ENCODE measurements around the gene XBP1. TPM values are rescaled to one million over a fixed set of nuclear protein-coding genes. Genes with fewer than 3 reads are reported as not detected.

The XBP1 gene
- total and polyA plus RNA-seq, 2 experiments from 2014 or later = 95.1 to 195 TPM

DNA sequence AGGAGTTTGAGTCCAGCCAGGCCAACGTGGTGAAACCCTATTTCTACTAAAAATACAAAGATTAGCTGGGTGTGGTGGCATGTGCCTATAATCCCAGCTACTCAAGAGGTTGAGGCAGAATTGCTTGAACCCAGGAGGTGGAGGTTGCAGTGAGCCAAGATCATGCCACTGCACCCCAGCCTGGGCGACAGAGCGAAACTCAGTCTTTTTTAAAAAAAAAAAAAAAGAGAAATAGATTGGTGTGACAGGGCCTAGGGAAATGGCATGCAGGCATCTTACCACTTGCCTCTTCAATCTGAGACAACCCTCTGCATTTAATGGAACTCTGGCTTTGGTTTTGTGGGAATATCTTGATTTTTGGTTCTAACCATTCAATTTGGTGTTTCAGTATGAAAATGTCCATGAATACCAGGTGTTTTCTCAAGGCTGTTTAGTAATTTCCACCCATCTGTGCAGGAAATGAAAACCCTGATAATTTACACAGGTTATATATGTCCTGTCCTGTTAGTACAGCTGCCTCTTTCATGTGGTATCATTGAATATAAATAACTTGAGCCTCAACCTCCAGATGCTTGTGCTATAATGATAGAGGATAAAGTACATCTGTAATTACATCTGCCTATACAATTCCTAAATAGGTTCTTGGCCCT lies 8.4 kb downstream of the XBP1 start:
- Histone ChIP-seq H3F3A (replicated peaks; ENCODE audit: low read depth) (peaks cover 54% of the 10 kb centered on the region), H3K79me2 (replicated peaks; ENCODE audit: insufficient read depth) (peaks cover 16% of the 10 kb centered on the region), H2AFZ (no peak overlapping the region), H3K36me3 (ENCODE audit: insufficient read depth) (peaks cover 37% of the 10 kb centered on the region), H3K27me3 (ENCODE audit: insufficient read depth) (no peaks in the 10 kb centered on the region), H4K20me1 (replicated peaks; ENCODE audit: insufficient read depth) (peaks cover 33% of the 10 kb centered on the region), H3K4me3 (no peak overlapping the region), H3K9me2 (ENCODE audit: insufficient read depth) (no peaks in the 10 kb centered on the region), H3K4me1 (ENCODE audit: insufficient read depth) (no peaks in the 10 kb centered on the region), H3K27ac (ENCODE audit: low read depth) (peak overlapping the region; percentile 77; the same call in 1 of the 2 replicates), H3K4me2 (no peak overlapping the region)
- Mint-ChIP-seq H3K27me3 (ENCODE audit: insufficient read depth, low read depth, poor library complexity) (peaks cover 11% of the 10 kb centered on the region), H3K4me1 (no peaks in the 10 kb centered on the region), H3K9me3 (no peaks in the 10 kb centered on the region), H3K27ac (no peak overlapping the region), H3K4me3 (no peak overlapping the region), H3K36me3 (ENCODE audit: low read depth) (peaks cover 58% of the 10 kb centered on the region)
- TF ChIP-seq, protein P1, sequence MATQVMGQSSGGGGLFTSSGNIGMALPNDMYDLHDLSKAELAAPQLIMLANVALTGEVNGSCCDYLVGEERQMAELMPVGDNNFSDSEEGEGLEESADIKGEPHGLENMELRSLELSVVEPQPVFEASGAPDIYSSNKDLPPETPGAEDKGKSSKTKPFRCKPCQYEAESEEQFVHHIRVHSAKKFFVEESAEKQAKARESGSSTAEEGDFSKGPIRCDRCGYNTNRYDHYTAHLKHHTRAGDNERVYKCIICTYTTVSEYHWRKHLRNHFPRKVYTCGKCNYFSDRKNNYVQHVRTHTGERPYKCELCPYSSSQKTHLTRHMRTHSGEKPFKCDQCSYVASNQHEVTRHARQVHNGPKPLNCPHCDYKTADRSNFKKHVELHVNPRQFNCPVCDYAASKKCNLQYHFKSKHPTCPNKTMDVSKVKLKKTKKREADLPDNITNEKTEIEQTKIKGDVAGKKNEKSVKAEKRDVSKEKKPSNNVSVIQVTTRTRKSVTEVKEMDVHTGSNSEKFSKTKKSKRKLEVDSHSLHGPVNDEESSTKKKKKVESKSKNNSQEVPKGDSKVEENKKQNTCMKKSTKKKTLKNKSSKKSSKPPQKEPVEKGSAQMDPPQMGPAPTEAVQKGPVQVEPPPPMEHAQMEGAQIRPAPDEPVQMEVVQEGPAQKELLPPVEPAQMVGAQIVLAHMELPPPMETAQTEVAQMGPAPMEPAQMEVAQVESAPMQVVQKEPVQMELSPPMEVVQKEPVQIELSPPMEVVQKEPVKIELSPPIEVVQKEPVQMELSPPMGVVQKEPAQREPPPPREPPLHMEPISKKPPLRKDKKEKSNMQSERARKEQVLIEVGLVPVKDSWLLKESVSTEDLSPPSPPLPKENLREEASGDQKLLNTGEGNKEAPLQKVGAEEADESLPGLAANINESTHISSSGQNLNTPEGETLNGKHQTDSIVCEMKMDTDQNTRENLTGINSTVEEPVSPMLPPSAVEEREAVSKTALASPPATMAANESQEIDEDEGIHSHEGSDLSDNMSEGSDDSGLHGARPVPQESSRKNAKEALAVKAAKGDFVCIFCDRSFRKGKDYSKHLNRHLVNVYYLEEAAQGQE (IDR thresholded peaks at IDR 0.05; ENCODE audit: unreplicated experiment) = no peak
- TF ChIP-seq NANOG (IDR thresholded peaks at IDR 0.05; ENCODE audit: borderline replicate concordance) (no peak), ETS1 (IDR thresholded peaks at IDR 0.05) (no peak), POLR2AphosphoS5 (IDR thresholded peaks at IDR 0.05; ENCODE audit: low read depth) (no peak), STAT1 (IDR thresholded peaks at IDR 0.05; ENCODE audit: unreplicated experiment) (no peak), CREB1 (CRISPR knock-in tag; IDR thresholded peaks at IDR 0.05; ENCODE audit: low read depth) (no peak), EZH2phosphoT487 (IDR thresholded peaks at IDR 0.05; ENCODE audit: unreplicated experiment) (no peak), JUNB (IDR thresholded peaks at IDR 0.05; ENCODE audit: unreplicated experiment) (no peak), ZNF114 (CRISPR knock-in tag; IDR thresholded peaks at IDR 0.05) (no peak), ZNF331 (CRISPR knock-in tag; IDR thresholded peaks at IDR 0.05; ENCODE audit: low read depth) (no peak), EZH2 (IDR thresholded peaks at IDR 0.05; ENCODE audit: low read depth, unreplicated experiment) (no peak)
- TF ChIP-seq, protein P2, sequence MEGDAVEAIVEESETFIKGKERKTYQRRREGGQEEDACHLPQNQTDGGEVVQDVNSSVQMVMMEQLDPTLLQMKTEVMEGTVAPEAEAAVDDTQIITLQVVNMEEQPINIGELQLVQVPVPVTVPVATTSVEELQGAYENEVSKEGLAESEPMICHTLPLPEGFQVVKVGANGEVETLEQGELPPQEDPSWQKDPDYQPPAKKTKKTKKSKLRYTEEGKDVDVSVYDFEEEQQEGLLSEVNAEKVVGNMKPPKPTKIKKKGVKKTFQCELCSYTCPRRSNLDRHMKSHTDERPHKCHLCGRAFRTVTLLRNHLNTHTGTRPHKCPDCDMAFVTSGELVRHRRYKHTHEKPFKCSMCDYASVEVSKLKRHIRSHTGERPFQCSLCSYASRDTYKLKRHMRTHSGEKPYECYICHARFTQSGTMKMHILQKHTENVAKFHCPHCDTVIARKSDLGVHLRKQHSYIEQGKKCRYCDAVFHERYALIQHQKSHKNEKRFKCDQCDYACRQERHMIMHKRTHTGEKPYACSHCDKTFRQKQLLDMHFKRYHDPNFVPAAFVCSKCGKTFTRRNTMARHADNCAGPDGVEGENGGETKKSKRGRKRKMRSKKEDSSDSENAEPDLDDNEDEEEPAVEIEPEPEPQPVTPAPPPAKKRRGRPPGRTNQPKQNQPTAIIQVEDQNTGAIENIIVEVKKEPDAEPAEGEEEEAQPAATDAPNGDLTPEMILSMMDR (conservative IDR thresholded peaks at IDR 0.05; ENCODE audit: low read depth in 2 of 2) = no peak
- TF ChIP-seq, protein P3, sequence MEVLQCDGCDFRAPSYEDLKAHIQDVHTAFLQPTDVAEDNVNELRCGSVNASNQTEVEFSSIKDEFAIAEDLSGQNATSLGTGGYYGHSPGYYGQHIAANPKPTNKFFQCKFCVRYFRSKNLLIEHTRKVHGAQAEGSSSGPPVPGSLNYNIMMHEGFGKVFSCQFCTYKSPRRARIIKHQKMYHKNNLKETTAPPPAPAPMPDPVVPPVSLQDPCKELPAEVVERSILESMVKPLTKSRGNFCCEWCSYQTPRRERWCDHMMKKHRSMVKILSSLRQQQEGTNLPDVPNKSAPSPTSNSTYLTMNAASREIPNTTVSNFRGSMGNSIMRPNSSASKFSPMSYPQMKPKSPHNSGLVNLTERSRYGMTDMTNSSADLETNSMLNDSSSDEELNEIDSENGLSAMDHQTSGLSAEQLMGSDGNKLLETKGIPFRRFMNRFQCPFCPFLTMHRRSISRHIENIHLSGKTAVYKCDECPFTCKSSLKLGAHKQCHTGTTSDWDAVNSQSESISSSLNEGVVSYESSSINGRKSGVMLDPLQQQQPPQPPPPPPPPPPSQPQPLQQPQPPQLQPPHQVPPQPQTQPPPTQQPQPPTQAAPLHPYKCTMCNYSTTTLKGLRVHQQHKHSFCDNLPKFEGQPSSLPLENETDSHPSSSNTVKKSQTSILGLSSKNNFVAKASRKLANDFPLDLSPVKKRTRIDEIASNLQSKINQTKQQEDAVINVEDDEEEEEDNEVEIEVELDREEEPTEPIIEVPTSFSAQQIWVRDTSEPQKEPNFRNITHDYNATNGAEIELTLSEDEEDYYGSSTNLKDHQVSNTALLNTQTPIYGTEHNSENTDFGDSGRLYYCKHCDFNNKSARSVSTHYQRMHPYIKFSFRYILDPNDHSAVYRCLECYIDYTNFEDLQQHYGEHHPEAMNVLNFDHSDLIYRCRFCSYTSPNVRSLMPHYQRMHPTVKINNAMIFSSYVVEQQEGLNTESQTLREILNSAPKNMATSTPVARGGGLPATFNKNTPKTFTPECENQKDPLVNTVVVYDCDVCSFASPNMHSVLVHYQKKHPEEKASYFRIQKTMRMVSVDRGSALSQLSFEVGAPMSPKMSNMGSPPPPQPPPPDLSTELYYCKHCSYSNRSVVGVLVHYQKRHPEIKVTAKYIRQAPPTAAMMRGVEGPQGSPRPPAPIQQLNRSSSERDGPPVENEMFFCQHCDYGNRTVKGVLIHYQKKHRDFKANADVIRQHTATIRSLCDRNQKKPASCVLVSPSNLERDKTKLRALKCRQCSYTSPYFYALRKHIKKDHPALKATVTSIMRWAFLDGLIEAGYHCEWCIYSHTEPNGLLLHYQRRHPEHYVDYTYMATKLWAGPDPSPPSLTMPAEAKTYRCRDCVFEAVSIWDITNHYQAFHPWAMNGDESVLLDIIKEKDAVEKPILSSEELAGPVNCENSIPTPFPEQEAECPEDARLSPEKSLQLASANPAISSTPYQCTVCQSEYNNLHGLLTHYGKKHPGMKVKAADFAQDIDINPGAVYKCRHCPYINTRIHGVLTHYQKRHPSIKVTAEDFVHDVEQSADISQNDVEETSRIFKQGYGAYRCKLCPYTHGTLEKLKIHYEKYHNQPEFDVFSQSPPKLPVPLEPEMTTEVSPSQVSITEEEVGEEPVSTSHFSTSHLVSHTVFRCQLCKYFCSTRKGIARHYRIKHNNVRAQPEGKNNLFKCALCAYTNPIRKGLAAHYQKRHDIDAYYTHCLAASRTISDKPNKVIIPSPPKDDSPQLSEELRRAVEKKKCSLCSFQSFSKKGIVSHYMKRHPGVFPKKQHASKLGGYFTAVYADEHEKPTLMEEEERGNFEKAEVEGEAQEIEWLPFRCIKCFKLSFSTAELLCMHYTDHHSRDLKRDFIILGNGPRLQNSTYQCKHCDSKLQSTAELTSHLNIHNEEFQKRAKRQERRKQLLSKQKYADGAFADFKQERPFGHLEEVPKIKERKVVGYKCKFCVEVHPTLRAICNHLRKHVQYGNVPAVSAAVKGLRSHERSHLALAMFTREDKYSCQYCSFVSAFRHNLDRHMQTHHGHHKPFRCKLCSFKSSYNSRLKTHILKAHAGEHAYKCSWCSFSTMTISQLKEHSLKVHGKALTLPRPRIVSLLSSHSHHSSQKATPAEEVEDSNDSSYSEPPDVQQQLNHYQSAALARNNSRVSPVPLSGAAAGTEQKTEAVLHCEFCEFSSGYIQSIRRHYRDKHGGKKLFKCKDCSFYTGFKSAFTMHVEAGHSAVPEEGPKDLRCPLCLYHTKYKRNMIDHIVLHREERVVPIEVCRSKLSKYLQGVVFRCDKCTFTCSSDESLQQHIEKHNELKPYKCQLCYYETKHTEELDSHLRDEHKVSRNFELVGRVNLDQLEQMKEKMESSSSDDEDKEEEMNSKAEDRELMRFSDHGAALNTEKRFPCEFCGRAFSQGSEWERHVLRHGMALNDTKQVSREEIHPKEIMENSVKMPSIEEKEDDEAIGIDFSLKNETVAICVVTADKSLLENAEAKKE (CRISPR knock-in tag; IDR thresholded peaks at IDR 0.05) = no peak
- DNase-seq (ENCODE audit: low spot score) (no peak), ATAC-seq (no peak)
